Fibroblast of pulmonary artery (primary cell): ENCODE data around the gene STPG4.
A peak's percentile ranks its signal among the peaks of the same experiment; 100 is the strongest.

ENCODE experiments used
- DNase-seq: peaks from one replicate; pipeline ENCODE4 v3.0.0-alpha.2; 2010; ENCODE audit warnings: low read depth
- H3K4me3 ChIP-seq: replicated peaks from 2 replicates; pipeline ENCODE4 v1.5.1; 2011; ENCODE audit warnings: low read depth, mild to moderate bottlenecking, control low read depth, low read length, moderate library complexity
- CTCF ChIP-seq: IDR thresholded peaks from 2 replicates; pipeline ENCODE4 v1.5.1; 2011; ENCODE audit warnings: mild to moderate bottlenecking, control low read depth, low read length, inconsistent platforms; ENCODE audit errors: missing control alignments

The STPG4 gene

DNA sequence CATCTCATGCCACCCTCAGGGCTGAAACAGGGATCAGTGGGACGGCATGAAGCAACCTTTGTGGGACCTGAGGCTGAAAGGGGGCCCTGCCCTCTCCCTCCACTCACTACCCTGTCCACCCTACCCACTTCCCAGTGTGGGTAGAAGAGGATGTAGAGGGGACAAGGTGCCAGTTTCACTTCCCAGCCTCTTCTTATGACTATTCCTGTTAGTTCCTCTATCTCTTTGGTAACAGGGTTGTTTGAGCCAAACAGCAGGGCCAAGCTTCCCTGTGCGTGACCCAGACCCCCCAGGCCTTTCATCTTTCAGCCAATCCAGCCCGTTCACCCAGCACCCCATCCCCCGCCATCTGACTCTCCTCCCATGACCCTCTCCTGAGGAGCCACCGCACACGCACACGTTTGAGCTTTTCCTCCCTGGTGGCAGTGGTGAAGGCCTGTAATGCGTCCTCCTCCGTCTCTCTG is 82.3 kb downstream of the STPG4 start:
- H3K4me3 ChIP-seq: no peak overlapping the region
- no peak for TF ChIP-seq CTCF
- DNase-seq: no peak

GRCh38 chr2:47072018-47072691 is 83.0 kb downstream of the STPG4 start:
- peak; percentile 99 for DNase-seq
- H3K4me3 ChIP-seq: no peak overlapping the region
- TF ChIP-seq CTCF: peak; percentile 24

- TF ChIP-seq CTCF: no peak
- DNase-seq: peak; percentile 95
- H3K4me3 ChIP-seq: no peak overlapping the region
Measured at GRCh38 chr2:47070920-47071824, 83.9 kb downstream of the STPG4 start.

GRCh38 chr2:47070155-47070919 is 84.8 kb downstream of the STPG4 start:
- TF ChIP-seq CTCF: no peak
- no peak for DNase-seq
- no peak overlapping the region for H3K4me3 ChIP-seq

DNA sequence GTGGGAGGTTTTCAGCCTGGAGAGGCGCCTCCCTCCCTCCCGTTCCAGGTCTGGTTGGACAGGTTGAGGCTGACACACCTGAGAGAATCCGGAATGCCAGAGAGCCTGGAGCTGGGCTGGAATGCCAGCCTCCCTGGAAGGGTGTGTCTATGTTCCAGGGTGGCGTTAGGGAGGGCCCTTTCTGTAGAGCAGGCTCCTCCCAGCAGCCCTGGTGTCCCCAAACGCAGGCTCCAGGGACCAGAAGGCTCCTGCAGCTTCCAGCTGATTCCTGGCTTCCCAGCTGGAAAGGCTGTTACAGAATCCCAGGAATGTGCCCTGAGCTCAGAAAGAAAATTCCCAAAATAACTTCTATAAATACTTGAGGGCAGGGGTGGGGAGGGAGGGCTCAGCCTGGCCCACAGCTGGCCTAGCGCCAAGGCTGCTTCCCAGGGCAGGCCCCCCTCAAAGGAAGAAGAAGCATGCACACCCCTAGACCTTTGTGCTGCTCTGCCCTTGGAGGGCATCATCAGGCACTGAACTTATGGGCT is 85.4 kb downstream of the STPG4 start:
- no peak for TF ChIP-seq CTCF
- DNase-seq: peak; percentile 74
- H3K4me3 ChIP-seq: no peak overlapping the region

DNA sequence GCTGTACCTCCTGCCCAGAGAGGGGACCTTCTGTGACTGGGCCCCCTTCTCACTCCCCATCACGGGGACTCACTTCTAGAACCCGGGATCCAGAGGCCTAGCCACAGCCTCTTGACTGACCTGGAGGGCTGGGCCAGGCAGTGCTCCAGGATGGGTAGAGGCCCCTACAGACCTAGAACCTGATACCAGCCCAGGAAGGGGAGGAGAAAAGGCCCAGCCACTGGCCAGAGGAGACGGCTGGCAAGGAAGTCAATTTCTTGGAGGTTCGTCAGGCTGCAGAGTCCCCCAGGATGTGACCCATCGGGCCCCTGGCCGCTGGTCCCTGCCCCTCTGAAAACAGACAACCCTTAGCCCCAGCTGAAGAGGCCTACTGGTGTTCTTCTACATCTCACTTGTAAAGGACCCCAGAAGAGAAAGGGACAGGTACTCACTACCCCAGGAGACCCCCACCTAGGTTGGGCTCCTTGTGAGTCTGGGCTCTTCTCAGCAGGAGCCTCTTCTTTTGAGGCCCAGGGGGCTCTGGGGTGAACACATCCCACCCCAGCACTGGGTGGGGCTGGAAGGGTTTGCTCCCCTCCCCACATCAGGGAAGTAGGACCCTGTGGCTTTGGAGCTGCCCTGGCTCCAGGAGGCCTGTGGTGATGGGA is 86.0 kb downstream of the STPG4 start:
- no peak for TF ChIP-seq CTCF

More for the DNA sequence above, 86.0 kb downstream of the STPG4 start:
- no peak for DNase-seq
- H3K4me3 ChIP-seq: no peak overlapping the region
